GM15510 (cell line): Measurements from ENCODE around the gene MAP3K20.

Experiments used
- POLR2A ChIP-seq: IDR thresholded peaks from 3 replicates; pipeline ENCODE4 v1.6.1; 2011; ENCODE audit warnings: borderline replicate concordance; ENCODE audit not compliant: insufficient read length; ENCODE audit errors: extremely low read depth

The MAP3K20 gene

GRCh38 chr2:173092844-173093402 is 17.3 kb downstream of the MAP3K20 start:
- no peak for TF ChIP-seq POLR2A

- TF ChIP-seq POLR2A = no peak
Observed at GRCh38 chr2:173094731-173095130, 19.1 kb downstream of the MAP3K20 start.

- TF ChIP-seq POLR2A = no peak
Observed at GRCh38 chr2:173095356-173095755, 19.7 kb downstream of the MAP3K20 start.

- TF ChIP-seq POLR2A = no peak
Observed at GRCh38 chr2:173099271-173099670, 23.6 kb downstream of the MAP3K20 start.

GRCh38 chr2:173099804-173100203 is 24.2 kb downstream of the MAP3K20 start:
- TF ChIP-seq POLR2A = no peak

- TF ChIP-seq POLR2A = no peak
Observed at GRCh38 chr2:173101687-173102086, 26.0 kb downstream of the MAP3K20 start.

- TF ChIP-seq POLR2A = no peak
Observed at GRCh38 chr2:173104156-173104555, 28.5 kb downstream of the MAP3K20 start.

GRCh38 chr2:173106959-173107628 is 31.4 kb downstream of the MAP3K20 start:
- TF ChIP-seq POLR2A = no peak

GRCh38 chr2:173107629-173108022 is 32.0 kb downstream of the MAP3K20 start:
- no peak for TF ChIP-seq POLR2A

- TF ChIP-seq POLR2A = no peak
Observed at GRCh38 chr2:173109253-173110188, 33.9 kb downstream of the MAP3K20 start.

GRCh38 chr2:173117678-173118077 is 42.0 kb downstream of the MAP3K20 start:
- TF ChIP-seq POLR2A = no peak

- no peak for TF ChIP-seq POLR2A
Observed at GRCh38 chr2:173118395-173118794, 42.7 kb downstream of the MAP3K20 start.

- no peak for TF ChIP-seq POLR2A
Observed at GRCh38 chr2:173119069-173119807, 43.6 kb downstream of the MAP3K20 start.

GRCh38 chr2:173119944-173120343 is 44.3 kb downstream of the MAP3K20 start:
- no peak for TF ChIP-seq POLR2A

GRCh38 chr2:173122936-173123335 is 47.3 kb downstream of the MAP3K20 start:
- TF ChIP-seq POLR2A = no peak
